PFSK-1 (cell line): Measurements from ENCODE around the gene FAM53B.

Experiments
- FOXP2 ChIP-seq: optimal IDR thresholded peaks from 2 replicates; pipeline ENCODE3; 2011; ENCODE audit warnings: borderline replicate concordance, control low read depth, inconsistent platforms; ENCODE audit not compliant: insufficient read depth; ENCODE audit errors: extremely low read length, extremely low read depth
- POLR2AphosphoS5 ChIP-seq: IDR thresholded peaks from 2 replicates; pipeline ENCODE4 v1.6.1; 2012; ENCODE audit warnings: low read depth, mild to moderate bottlenecking, control low read depth, low read length, moderate library complexity
- REST ChIP-seq, 2 experiments: IDR thresholded peaks; 2 replicates each; pipeline versions ENCODE4 v1.6.1 to v1.8.0; 2011 to 2012; ENCODE audit warnings: low read depth in 2 of 2, low read length in 2 of 2, control low read depth in 1 of 2, inconsistent platforms in 1 of 2, mild to moderate bottlenecking in 1 of 2, moderate library complexity in 1 of 2; ENCODE audit not compliant: insufficient read depth in 1 of 2
- SIN3A ChIP-seq: IDR thresholded peaks from 2 replicates; pipeline ENCODE4 v1.6.1; 2012; ENCODE audit warnings: mild to moderate bottlenecking, low read length, moderate library complexity, borderline replicate concordance; ENCODE audit not compliant: insufficient read depth
- TAF1 ChIP-seq: IDR thresholded peaks from 2 replicates; pipeline ENCODE4 v1.6.1; 2012; ENCODE audit warnings: low read length, control low read depth, borderline replicate concordance; ENCODE audit not compliant: insufficient read depth

FAM53B gene

DNA sequence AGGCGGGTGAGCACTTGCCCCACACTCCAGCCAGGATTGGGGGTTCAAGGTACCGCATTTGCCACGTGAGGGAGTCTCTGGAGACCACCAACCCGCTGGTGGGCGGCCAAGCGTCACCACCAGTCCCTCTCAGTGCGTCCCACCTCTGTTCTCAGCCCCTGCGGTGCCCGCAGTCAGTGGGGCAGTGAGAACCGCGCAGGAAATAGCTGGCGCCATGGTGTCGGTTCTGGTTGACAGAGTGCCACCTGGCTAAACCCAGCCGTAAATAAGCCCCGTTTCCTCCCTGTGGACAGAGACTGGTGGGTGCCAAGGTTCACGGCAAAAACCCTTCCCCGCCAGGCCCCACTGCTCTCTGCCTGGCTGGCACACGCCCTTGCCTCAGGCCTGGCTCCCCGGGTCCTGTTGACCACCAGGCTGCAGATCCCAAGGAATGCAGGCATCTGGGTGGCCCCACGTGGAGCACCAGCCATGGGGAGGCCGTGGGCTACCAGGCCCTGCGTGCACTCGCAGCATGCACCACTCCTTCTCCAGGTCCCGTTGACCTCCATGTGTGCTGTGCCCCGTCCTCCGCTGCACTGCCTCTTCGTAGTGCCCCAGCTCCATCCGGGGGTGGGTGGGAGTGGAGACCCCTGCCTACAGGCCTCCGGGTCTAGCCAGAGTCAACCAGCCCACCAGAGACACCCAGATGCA, 142.6 kb downstream of the FAM53B start:
- no peak for TF ChIP-seq POLR2AphosphoS5

DNA sequence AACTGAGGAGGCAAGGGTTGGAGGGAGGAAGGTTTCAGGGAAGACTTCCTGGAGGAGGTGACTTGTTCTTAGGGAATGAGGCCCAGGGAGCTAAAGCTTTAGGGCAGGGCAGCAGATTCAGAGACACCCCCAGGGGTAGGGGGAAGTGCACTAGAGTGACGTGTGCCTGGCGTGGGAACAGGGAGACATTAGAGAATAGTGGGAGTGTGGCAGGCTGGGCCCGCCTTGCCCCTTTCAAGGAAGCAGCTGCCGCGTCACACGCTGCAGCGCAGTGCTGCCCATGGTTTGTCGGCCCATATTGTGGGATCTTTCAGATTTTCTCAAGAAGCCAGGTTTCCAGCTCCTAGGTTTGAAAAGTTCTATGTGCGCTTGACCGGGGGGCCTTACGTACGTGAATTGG, 143.2 kb downstream of the FAM53B start:
- no peak for TF ChIP-seq FOXP2
- no peak for TF ChIP-seq TAF1
- no peak for TF ChIP-seq REST (IDR thresholded peaks at IDR 0.05; ENCODE audit: insufficient read depth in 1 of 2, low read depth in 2 of 2, low read length in 2 of 2)
- TF ChIP-seq SIN3A, result no peak
- TF ChIP-seq POLR2AphosphoS5, result no peak

DNA sequence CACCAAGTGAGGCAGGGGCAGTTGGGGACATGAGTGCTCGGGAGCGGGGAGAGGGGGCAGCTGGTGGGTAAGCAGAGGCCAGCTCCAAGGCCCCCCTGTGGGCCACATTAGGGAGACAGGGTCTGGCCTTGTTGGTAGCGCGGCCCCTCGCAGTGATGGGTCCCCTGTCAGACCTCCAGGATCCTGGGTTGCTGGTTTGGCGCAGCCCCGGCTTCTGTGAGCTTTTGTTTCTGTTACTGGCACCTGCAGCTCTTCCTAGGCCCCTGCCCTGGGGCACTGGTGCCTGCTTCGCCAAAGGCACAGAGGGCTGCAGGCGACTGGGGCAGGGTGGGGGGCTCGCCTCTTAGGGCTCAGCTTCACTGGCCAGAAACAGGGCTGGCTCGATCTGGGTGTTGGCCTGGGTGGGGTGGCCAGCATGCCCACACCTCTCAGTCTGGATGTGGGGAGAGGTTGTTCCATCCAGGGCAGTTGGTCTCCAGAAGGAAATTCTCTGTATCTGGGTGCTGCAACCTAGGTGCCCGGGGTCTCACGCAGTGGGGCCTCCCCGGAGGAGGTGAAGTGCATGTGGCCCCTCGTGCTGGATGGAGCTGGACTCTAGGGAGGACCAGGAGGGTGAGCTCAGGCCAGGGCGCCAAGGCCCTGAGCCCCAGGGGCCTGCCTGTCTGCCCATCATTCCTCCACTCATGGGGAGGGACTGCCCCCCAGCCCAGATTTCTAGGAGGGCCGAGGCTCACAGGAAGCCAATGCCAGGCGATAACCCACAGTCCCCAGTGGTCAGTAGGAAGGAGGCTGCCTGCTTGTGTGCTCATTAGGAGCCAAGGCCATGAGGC, 143.9 kb downstream of the FAM53B start:
- TF ChIP-seq TAF1 (no peak), FOXP2 (no peak), POLR2AphosphoS5 (no peak), SIN3A (no peak), REST (IDR thresholded peaks at IDR 0.05; ENCODE audit: insufficient read depth in 1 of 2, low read depth in 2 of 2, low read length in 2 of 2) (no peak)

DNA sequence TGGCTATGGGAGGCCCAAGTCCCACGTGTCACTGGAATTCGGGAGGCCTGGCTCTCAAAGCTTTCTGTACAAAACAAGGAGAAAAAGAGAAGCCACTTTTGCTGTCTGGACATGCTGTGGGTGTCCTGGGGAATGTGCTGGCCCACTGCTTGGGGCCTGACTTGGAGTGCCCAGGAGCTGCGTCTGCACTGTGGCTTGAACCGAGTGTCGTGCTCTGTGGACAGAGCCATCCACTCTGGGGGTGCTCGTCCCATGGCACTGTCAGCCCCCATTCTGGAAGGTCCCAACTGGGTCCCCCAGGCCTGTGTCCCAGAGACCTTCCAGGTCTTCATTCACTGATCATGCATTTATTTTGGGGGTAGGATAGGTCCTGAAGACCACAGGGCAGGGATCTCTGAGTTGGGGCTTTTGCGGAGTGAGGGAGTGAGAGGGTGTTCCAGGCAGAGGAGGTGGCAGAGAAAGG, 144.6 kb downstream of the FAM53B start:
- TF ChIP-seq TAF1 (no peak), POLR2AphosphoS5 (no peak), SIN3A (no peak), REST (IDR thresholded peaks at IDR 0.05; ENCODE audit: insufficient read depth in 1 of 2, low read depth in 2 of 2, low read length in 2 of 2) (no peak), FOXP2 (no peak)

DNA sequence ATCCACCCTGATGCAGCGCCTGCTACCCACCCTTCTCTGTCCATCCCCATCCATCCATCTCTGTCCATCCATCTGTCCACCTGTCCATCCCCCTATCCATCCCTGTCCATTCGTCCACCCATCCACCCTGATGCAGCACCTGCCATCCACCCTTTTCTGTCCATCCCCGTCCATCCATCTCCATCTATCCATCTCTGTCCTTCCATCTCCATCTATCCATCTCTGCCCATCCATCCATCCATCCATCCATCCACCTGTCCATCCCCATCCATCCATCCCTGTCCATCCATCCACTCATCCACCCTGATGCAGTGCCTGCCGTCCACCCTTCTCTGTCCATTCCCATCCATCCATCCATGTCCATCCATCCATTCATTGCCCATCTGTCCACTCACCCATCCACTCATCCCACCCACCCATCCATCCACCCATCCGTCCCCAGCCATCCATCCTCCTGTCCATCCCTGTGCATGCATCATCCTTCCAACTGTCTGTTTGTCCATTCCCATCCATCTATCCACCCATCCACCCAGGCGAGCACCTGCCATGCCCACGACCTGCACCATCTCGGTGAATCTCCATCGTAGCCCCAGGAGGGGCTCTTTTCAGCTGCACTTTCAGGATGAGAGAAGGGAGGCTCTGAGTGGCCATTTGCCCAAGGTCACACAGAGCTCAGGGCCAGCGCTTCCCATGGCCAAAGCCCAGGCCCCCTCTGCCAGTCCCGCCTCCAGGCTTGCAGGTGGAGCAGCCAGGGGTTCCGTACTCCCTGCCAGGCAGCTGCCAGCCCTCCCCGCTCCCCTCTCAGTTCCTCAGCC, 145.2 kb downstream of the FAM53B start:
- no peak for TF ChIP-seq SIN3A
- no peak for TF ChIP-seq REST (IDR thresholded peaks at IDR 0.05; ENCODE audit: insufficient read depth in 1 of 2, low read depth in 2 of 2, low read length in 2 of 2)
- no peak for TF ChIP-seq POLR2AphosphoS5
- TF ChIP-seq FOXP2, result no peak
- no peak for TF ChIP-seq TAF1
